Spleen (tissue), 11 donors: Measurements from ENCODE around the gene TCIRG1. TPM values are rescaled to one million over a fixed set of nuclear protein-coding genes. Genes with fewer than 3 reads are reported as not detected.

Experiments used
- DNase-seq: peaks from one replicate; pipeline ENCODE4 v3.0.0-alpha.2; 2020
- H3K27ac ChIP-seq, 8 donors: fragments of 200-600 bp; sonication (generic) in 7 of 8; 1 replicate in 4 of 8; 2 replicates in 4 of 8; pipeline versions ENCODE4 v1.5.0 to v1.8.0; 2016 to 2021; ENCODE audit warnings: inconsistent platforms in 4 of 8, mild to moderate bottlenecking in 4 of 8, moderate library complexity in 1 of 8
- H3K27me3 ChIP-seq, 7 donors: fragments of 200-600 bp; sonication (generic) in 6 of 7; replicated peaks in 1 of 7; 1 replicate in 4 of 7; 2 replicates in 3 of 7; pipeline versions ENCODE4 v1.5.0 to v1.8.0; 2016 to 2021; ENCODE audit warnings: inconsistent platforms in 3 of 7, mild to moderate bottlenecking in 1 of 7
- H3K36me3 ChIP-seq, 6 donors: fragments of 200-600 bp; sonication (generic) in 5 of 6; 1 replicate in 4 of 6; 2 replicates in 2 of 6; pipeline versions ENCODE4 v1.5.0 to v1.8.0; 2016 to 2021; ENCODE audit warnings: inconsistent platforms in 2 of 6
- H3K4me1 ChIP-seq, 6 donors: fragments of 200-600 bp; sonication (generic) in 5 of 6; 1 replicate in 3 of 6; 2 replicates in 3 of 6; pipeline versions ENCODE4 v1.5.0 to v1.8.0; 2016 to 2021; ENCODE audit warnings: inconsistent platforms in 3 of 6
- H3K4me3 ChIP-seq, 8 donors: fragments of 200-600 bp; sonication (generic) in 7 of 8; 1 replicate in 4 of 8; 2 replicates in 4 of 8; pipeline versions ENCODE4 v1.5.0 to v1.8.0; 2016 to 2021; ENCODE audit warnings: inconsistent platforms in 4 of 8, mild to moderate bottlenecking in 4 of 8, moderate library complexity in 2 of 8
- H3K9me3 ChIP-seq, 8 donors: fragments of 200-600 bp; sonication (generic) in 7 of 8; 1 replicate in 4 of 8; 2 replicates in 4 of 8; pipeline versions ENCODE4 v1.5.0 to v1.8.0; 2016 to 2021; ENCODE audit warnings: inconsistent platforms in 4 of 8
- CTCF ChIP-seq, 11 experiments: fragments of 200-600 bp in 7 of 11; fragments of 450-650 bp in 4 of 11; sonication (generic) in 4 of 11; IDR thresholded peaks in 8 of 11; conservative IDR thresholded peaks in 3 of 11; 1 replicate in 7 of 11; 2 replicates in 4 of 11; pipeline versions ENCODE4 v1.4.0 to v1.8.0; 2016 to 2021; ENCODE audit warnings: antibody characterized with exemption in 11 of 11, inconsistent platforms in 4 of 11, mild to moderate bottlenecking in 1 of 11
- POLR2A ChIP-seq, 3 donors: fragments of 450-650 bp; IDR thresholded peaks; one replicate each; pipeline ENCODE4 v1.5.1; 2017; ENCODE audit warnings: antibody characterized with exemption in 3 of 3, mild to moderate bottlenecking in 1 of 3
- POLR2AphosphoS5 ChIP-seq, 3 donors: sonication (generic); formaldehyde crosslinking; IDR thresholded peaks; one replicate each; pipeline ENCODE4 v1.5.1; 2017; ENCODE audit warnings: antibody characterized with exemption in 3 of 3
- WGBS, 5 donors: extraction: QIAGEN DNeasy Blood & Tissue Kit in 3 of 5; methylation state at CpG; one replicate each; pipeline versions ENCODE4 v1.1.5 to v1.1.7; 2013 to 2018; 5-methylcytosine and 5-hydroxymethylcytosine counted together
- intact Hi-C: fragments of 100-400 bp; cut with DNase I; formaldehyde crosslinking; loops from one replicate; pipeline ENCODE4 v1.15.0; 2023; ENCODE audit warnings: low total_unique reads
- polyA plus RNA-seq, 3 donors: library from polyadenylated mRNA; stranded (reverse); fragments of 200-250 nt; gene quantifications; one replicate each; pipeline ENCODE4 v1.2.1, GENCODE V29; 2013
- total RNA-seq, 7 donors: library from RNA; depleted of rRNA in 3 of 7; stranded (reverse); fragments of >200 nt in 3 of 7; fragmentation: NEBNext Ultra II Directional in 4 of 7; extraction: Animal tissue kit (Norgen Biotek cat#: 25700) in 4 of 7; gene quantifications; one replicate each; pipeline versions ENCODE4 v1.1.0 to v1.2.1, GENCODE V29; 2016 to 2021
- donor health status: healthy with polysubstance abuse.
- donor health status: DM: no; HTN: no; CAD: no; lungs with moderate emphysema.
- donor health status: DM: no; HTN: no; CAD: no.
- donor health status: Bipolar disorder and iron deficiency.
- donor health status: healthy.
- donor health status: DM: no; HTN: no; CAD: no.
- donor health status: DM: yes; HTN: yes; CAD: no.

Gene TCIRG1
- total and polyA plus RNA-seq, 10 donors = 199 to 707 (median 377) TPM

- H3K9me3 ChIP-seq = no peaks in the 10 kb centered on the region
- H3K36me3 ChIP-seq = peaks cover 2 to 72% (median 42%) of the 10 kb centered on the region in 6 donors
- no peaks in the 10 kb centered on the region for H3K27me3 ChIP-seq
- H3K4me1 ChIP-seq = peaks cover 0 to 9% (median 0%) of the 10 kb centered on the region in 6 donors
- intact Hi-C loops = no loop called here
- no peak overlapping the region for H3K4me3 ChIP-seq
- no peak for DNase-seq
- no peak for TF ChIP-seq CTCF (IDR thresholded peaks at IDR 0.05 in 8 of 11, conservative IDR thresholded peaks at IDR 0.05 in 3 of 11)
- TF ChIP-seq POLR2AphosphoS5 (IDR thresholded peaks at IDR 0.05) = peak in 2 of 3 donors; percentile 48 to 74
- H3K27ac ChIP-seq = peak overlapping the region in 2 of 8 donors; percentile 6 to 24
- 89 to 93% (median 92%) methylated on average over 8 to 11 of the region's 11 CpGs for WGBS, 5 donors
These were observed 15.4 kb downstream of the TCIRG1 start for GRCh38 chr11:68053981-68054812.

- TF ChIP-seq POLR2AphosphoS5 (IDR thresholded peaks at IDR 0.05) = no peak
- no peak for TF ChIP-seq POLR2A (IDR thresholded peaks at IDR 0.05)
- no peak for TF ChIP-seq CTCF (IDR thresholded peaks at IDR 0.05 in 8 of 11, conservative IDR thresholded peaks at IDR 0.05 in 3 of 11)
- H3K27ac ChIP-seq = no peak overlapping the region
- intact Hi-C loops = no loop called here
- DNase-seq = no peak
- no peaks in the 10 kb centered on the region for H3K27me3 ChIP-seq
- peaks cover 0 to 69% (median 21%) of the 10 kb centered on the region in 6 donors for H3K36me3 ChIP-seq
- 91 to 96% (median 95%) methylated on average over 12 of the region's 12 CpGs for WGBS, 5 donors
- no peak overlapping the region for H3K4me3 ChIP-seq
- H3K4me1 ChIP-seq = peaks cover 0 to 1% (median 0%) of the 10 kb centered on the region in 6 donors
- H3K9me3 ChIP-seq = no peaks in the 10 kb centered on the region
These were observed 17.8 kb downstream of the TCIRG1 start for GRCh38 chr11:68056317-68057285.

DNA sequence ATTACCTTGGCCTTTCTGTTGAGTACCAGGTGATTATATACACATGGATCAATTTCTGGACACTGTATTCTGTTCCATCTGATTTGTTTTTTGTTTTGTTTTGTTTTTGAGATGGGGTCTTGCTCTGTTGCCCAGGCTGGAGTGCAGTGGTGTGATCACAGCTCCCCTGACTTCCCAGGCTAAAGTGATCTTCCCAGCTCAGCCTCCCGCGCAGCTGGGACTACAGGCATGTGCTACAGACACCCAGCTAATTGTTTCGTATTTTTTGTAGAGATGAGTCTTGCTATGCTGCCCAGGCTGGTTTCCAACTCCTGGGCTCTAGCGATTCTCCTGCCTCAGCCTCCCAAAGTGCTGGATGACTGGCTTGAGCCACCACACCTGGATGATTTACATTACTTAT is 19.0 kb downstream of the TCIRG1 start:
- H3K4me3 ChIP-seq = no peak overlapping the region
- WGBS, 5 donors = 96 to 99% (median 98%) methylated on average over 4 of the region's 4 CpGs
- DNase-seq = no peak
- intact Hi-C loops = no loop called here
- no peak overlapping the region for H3K27ac ChIP-seq
- H3K36me3 ChIP-seq = peaks cover 0 to 69% (median 14%) of the 10 kb centered on the region in 6 donors
- no peaks in the 10 kb centered on the region for H3K9me3 ChIP-seq
- H3K27me3 ChIP-seq = no peaks in the 10 kb centered on the region
- H3K4me1 ChIP-seq = no peaks in the 10 kb centered on the region
- TF ChIP-seq POLR2AphosphoS5 (IDR thresholded peaks at IDR 0.05) (no peak), POLR2A (IDR thresholded peaks at IDR 0.05) (no peak), CTCF (IDR thresholded peaks at IDR 0.05 in 8 of 11, conservative IDR thresholded peaks at IDR 0.05 in 3 of 11) (no peak)
